Cerebellar nuclear complex (tissue), 1 donor: ENCODE data around the gene GPR139.

Source experiments
- DNase-seq, 2 experiments: peaks; one replicate each; lab custom pipeline; 2025; lab: John Stamatoyannopoulos, UW

GPR139 gene

DNA sequence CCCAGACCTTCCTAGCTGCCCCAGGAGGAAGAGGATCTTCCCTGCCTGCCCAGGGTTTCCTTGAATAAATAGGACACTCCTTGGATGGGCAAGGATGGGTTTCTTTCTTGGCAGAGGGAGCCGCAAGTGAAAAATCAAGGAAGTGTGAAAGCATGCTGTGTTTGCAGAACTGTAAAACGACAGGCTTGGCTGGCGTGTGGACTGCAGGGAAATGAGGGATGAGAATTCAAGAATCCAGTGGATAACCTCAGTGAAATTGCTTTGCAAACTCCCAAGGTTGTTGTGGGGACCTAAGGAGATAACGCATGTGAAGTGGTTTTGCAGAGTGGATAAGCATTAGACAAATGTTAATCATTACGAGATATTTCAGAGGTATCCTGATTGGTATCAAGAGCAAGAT lies 20.4 kb downstream of the GPR139 start:
- DNase-seq = no peak

DNA sequence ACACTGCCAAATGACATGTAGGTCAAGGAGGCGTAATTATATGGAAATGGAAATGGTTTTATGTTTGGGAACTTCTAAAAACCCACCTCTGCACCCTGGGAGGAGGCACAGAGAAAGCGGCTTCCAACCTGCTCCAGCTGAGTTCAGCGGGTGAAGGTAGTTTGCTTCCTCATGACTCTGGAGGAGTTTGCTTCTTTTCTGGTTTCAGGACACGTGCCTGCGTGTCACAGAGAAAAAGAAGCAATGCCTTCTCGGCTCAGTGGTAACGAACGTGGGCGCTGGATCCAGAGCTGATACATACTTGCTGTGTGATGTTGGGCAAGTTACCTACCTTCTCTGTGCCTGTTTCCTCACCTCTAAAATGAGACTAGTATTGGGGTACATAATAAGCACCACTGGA lies 22.1 kb downstream of the GPR139 start:
- DNase-seq = no peak

DNA sequence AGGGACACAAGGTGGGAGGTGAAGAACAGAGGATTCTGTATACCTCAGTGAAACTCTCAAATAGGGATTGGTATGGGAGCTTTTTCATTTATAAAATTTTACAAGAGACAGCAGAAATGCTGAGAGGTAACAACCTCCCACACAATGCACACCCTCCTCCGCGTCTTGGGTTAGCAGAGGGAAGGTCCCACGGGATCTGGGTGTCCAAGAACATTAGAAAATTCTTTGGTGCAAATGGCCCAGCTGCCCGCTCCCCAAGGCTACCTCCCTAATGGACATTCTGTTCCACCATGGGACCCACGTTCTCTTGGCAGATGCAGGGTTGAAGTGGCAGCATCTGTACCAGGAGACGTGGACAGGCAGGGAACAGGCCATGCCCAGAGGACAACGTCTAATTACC lies 22.5 kb downstream of the GPR139 start:
- DNase-seq = no peak

DNA sequence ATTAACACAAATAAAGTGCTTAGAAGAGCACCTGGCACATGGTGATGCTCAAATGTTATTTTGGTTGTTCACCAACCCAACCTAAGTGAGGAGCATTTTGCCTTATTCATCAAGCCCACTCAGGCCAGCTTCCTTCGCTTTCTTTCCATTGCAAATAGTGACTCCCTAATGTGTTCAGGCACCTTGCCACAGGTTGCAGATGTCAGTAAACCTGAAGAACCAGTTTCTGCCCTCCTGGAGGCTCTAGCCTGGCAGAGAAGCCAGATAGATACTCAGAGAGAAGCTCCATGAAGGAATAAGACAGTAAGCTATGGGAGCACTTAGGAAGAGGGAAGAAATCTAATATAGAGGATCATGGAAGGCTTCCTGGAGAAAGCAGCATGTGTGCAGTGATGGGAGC lies 23.9 kb downstream of the GPR139 start:
- no peak for DNase-seq

DNA sequence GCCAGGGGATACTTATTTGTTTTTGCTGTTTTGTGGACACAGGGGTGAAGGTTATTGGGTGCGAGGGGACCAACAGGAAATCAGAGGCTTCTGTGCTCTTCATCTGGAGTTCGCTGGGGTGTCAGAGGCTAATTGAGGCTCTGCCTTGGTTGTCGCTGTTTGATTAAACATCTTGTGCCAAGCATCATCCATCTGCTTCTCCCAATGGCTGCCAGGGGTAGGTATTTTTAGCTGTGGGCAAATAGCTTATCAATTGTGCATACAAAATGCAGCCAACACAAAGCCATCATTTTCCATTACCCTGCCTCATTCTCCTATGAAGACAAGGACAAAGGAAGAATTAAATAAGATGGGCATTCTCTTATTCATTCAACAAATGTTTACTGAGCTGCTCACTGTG lies 27.8 kb downstream of the GPR139 start:
- DNase-seq = no peak

DNA sequence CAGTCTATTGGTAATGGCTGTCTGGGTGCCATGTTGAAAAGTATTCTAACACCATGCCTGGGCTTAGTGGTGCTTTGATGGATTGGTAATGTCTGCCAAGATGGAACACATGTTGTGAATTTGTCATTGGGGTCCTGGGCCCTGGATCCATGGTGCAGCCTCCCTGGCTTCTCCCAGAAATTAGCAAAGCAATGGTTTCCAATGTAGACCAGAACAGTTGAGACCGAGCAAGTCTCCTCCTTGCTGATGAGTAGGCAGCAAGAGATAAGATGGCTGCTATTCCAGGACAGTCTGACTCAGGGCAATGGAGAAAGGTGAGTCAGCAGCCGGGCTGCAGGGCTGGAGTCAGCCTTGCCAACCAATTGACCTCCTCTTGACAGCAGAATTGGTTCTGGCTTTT lies 30.8 kb downstream of the GPR139 start:
- no peak for DNase-seq

DNA sequence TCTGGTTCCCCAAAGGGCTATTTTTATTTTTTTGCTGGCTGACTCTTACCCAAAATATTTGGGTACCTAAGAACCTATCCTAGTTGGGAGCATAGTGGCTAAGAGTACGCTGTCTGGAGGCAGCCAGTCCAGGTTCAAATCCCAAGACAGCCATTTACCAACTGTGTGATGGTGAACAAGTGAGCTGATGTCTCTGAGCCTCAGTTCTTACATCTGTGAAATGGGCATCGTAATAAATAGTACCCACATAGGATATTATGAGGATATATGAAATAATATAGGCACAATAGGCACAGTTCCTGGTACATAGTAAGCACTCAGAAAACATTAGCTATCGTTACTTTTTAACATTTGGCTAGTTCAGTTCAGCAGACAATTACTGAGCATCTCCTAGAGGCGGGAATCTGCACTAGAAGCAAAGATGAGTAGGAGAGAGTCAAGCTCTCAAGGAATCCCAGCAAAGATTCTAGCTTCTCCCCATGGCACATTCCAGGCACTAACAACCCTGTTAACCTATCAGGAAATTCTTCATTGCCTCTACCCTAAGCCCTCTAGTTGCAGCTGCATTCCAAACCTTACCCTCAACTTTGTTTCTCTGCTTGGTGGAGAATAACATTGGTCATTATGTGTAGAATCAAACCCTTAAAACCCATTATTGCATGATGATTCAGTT lies 31.6 kb downstream of the GPR139 start:
- no peak for DNase-seq

DNA sequence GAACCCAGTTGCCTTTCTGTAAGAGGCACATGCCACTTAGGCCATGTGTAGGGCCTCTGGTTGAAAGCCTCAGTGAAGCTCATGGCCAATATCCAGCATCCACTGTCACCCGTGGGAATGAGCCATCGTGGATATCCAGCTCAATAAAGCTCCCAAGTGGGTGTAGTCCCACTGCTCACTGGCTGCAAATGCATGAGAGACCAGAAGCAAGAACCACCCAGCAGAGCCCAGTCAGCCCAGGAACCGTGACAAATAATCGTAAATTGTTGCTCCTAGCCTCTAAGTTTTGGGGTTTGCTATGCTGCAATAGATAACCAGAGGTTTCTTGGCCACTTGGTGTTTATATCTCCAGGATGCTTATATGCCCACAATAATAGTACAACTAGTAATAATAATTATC lies 33.7 kb downstream of the GPR139 start:
- no peak for DNase-seq

DNA sequence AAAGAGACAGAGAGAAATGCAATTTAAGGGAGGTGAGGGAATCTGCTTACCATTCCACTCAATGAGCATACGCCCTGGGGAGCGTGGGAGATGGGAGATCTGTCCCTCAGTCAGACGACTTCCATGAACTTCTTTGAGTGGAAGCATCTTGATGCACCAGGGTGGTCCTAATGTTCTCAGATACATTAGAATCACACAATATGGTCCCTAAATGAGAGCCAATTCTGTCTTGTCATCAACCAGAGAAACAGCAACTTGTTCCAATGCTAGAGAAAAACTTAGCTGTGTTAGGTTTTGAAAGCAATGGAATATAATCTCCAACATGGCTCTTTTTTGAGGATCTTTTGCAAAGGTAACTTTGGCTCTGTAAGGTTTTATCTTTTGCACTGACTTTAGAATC lies 44.1 kb downstream of the GPR139 start:
- no peak for DNase-seq

DNA sequence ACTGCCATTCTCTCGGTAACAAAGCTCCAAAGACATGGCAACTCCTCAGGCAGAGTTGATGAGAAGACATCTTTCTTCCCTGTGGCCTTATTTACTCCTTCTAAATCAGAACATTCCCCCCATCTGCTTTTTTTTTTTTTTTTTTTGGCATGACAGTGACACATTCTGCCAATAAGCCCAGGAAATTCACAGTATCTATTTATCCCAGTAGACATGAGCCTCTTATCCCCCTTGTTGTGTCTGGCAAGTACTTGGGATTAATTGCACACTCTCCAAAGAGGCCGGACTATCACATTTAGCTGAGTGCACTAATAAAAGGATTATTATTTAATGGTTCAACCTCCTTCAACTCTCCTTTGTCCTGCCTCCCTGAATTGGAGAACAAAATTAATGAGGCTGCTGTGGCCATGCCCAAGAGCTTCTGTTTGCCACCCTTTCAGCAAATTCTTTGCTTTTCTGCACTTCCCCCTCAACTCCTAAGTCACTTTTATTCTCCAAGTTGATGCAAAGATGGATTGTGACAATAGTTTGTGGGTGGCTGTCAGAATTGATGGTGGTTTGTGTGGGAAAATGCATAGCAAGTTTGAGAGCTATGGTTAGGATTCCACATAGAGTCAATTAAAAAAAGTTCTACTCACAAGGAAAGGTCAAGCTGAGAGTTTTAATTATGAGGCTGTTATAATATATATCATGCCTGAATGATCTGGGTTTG lies 47.2 kb downstream of the GPR139 start:
- no peak for DNase-seq

DNA sequence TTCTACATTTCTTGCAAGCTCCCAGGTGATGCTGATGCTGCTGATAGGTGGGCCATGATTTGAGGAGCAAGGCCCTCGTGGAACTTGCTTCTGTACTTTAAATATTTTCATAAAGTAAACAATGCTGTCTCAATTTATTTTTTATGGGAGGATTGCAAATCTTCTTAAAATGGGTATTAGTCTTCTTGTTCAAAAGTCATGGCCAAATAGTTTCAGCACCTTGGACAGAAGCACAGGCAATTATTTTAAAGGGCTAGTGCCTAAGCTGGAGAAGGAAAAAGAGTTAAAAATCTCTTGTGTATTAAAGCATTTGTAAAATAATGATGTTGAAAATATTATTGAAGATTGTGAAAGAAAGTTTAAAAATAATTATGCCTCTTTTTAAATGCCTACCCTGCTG lies 50.5 kb downstream of the GPR139 start:
- no peak for DNase-seq

DNA sequence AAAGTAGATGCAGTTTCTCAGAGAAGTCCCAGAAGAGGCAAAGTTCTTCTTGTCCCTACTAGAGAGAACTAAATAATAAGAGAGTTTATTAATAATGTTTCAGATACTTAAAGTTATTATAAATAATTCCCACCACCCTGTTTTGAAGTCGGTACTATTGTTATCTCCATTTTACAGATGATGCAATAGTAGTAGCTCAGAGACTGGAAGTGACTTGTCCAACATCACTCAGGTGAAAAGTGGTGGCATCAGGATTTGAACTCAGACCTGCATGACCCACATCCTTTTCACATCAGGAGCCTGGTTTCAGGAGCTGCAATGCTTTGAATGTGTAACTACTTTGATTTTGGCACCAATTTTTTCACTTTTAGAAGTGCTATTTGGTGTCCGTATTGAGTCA lies 52.7 kb downstream of the GPR139 start:
- no peak for DNase-seq

DNA sequence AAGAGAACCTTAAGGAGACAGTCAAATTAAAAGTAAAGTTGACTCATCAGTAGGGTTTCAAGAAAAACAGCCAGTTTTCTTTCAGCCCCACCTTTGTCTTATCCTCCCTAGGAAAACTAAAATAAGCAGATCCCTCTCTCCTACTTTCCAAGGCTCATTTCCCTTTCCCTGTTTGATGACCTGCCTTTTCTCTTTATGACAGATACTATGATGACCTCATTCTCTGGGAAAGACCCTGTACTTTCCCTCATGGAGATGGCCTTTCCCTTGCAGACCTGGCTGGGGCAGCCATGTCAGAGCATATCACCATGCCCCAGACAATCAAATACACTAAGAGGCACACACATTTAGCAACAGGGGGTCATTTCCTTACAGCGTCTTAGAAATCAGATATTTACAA lies 53.6 kb downstream of the GPR139 start:
- no peak for DNase-seq

DNA sequence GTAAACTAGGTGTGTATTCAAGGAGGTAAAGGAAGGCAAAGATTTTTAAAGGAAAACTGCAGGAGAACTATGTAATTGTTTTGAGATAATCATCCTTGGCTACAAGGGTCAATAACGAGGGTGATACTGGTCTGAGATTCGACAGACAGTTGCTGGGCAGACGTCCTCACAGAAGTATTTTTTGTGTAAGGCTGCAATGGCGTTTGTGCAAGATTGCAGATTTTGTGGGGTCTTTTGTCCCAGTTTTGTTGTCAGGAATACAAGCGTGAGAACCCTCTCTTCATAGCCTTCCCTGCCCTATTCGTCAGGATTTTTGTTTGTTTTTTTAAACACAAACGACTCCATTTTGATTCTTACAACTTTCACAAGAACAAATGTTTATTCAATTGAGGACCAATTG lies 57.5 kb downstream of the GPR139 start:
- DNase-seq = no peak

DNA sequence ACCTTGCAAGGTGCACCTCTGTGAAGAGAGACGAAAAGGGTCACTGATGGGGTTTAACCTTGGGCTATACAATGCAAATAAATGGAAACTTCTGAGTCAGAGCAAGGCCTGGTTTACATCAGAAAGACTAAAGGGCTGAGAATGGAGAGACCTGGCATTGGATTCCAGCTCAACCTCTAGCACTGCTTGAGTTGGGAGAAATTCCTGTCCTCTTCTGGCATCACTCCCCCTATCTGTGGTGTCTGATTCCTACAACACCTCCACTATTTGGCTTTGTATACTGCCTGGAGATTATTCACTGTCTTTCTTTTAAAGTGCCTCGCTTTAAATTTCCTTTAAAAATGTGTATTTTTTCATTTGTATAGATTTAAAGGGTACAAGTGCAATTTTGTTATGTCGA lies 68.8 kb downstream of the GPR139 start:
- DNase-seq = no peak

DNA sequence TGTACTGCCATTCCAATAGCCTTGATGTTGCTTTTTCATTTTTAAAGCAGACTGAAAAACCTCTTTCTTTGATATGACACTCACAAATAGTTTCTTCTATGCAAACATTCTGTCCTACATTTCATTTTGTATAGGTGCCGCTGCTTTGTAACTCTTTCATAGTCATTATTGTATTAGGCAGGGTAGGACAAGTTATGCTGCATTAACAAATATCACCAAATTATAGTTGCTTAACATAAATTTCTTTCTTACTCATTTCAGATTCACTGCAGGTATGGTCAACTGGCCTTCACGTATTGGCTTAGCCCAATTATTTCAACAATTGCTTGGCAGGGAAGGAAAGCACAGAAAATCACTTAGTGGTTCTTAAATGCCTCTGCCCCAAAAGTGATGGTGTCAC lies 70.8 kb downstream of the GPR139 start:
- no peak for DNase-seq

DNA sequence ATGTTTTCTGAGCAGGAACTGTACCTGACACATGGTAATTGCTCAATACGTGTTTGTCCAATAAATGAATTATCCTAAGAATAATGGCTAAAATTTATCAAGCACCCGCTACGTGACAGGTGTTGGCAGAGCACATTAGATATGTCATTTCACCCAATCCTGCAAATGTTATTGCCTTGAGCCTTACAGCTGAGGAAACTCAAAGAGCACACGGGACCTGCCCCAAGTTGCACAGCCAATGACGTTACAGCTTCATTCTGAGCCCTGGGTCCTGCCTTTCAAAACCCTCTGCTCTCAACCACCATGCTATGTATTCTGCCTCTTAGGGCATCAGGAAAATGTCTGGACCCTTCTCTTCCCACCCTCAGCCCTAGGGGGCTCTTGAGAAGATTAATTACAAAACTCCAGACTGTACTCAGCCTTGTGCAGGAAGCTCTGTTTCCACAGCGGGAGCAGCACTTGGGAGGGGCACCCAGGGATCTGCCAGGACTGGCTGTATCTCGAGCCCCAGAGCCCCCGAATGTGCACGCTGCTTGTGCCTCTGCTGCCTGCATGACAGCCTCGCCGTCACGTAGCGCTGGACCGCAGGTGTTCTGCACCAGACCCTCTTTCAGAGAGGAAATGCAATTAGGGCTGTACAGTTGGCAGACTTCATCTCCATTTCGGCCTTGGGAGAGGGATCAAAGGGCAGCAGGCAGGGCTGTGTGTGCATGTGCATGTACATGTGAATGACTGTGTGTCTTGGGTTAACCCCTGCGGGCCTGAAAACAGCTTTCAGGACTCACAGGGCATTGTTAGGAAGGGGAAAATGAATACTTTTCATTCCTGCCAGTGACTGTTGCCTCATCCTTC lies 71.6 kb downstream of the GPR139 start:
- DNase-seq = no peak

DNA sequence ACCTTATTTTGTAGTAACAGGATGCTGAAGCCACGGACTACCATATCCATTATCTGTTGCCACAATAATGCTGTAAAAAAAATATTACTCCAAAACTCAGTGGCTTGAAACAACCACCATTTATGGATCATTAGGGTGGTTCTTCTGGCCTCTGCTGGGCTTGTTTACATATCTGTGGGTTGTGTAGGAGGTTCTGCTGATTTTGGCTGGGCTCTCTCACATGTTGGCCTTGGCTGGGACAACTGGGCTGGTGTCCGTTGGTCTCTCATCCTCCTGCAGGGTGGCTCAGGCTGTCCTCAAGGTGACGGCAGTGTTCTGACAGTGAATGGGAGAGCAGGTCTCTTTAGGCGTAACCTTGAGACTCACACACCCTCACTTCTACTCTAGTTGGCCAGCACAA lies 76.0 kb downstream of the GPR139 start:
- DNase-seq = no peak

DNA sequence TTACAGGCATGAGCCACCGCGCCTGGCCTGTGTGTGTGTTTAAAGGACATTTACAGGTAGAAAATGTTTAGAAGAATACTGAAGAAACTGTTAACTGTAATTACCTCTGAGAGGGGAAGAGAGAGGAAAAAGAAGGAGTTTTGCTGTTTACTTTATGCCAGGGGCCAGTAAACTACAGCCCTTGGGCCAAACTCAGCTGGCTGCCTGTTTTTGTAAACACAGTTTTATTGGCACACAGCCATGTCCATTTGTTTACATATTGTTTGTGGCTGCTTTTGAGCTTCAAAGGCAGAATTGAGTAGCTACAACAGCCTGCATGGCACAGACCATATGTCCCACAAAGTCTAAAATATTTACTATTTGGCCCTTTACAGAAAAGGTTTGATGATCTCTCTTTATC lies 76.4 kb downstream of the GPR139 start:
- no peak for DNase-seq

DNA sequence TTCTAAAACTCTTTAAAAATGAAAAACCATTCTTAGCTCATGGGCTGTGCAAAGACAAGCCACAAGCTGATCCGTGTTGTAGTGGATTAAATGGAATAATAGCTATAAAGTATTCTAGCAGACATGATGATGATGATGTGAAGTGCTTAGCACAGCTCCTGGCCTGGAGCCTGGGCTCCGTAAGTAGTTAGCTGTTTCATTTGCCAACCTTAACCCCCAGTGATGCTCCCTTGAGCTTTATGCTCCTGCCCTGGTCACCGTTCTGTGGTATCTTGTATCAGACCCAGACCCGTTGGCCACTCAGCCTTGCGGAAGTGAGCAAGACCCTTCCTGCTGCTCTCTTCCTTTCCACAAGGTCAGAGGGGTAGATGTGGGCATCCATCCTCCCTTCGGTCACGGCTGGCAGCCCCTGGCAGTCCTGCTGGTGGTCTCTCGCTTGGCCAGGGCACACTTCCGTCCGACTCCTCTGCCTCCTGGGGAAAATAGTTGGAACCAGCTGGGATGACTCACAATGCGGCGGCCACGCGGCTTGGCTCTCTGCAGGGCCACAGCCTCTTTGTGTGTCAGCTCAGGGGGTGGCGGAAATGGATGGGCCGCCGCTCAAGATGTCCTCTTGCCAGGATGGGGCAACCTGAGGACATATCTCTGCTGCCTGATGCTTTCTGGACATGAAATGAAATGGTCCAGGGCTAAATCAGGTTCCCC lies 79.1 kb downstream of the GPR139 start:
- DNase-seq = no peak

DNA sequence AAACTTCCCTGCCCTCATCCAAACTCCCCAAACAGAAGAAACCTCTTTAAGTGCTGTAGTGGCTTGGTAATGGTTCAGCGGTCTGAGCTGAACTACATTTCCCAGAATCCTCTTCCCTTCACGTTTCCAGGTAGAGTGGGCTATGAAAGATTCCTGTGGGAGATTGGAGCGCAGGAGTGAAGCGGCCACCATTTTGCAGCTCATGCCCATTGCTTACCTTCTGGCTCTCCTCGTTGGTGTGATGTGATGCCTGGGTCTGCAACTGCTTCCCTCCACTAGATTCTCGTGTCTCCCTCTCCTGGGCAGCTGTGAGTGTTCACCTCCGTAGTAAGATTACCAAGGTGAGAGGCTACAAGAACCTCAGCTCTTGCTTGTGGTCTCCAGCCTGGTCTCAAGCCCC lies 82.1 kb downstream of the GPR139 start:
- no peak for DNase-seq

DNA sequence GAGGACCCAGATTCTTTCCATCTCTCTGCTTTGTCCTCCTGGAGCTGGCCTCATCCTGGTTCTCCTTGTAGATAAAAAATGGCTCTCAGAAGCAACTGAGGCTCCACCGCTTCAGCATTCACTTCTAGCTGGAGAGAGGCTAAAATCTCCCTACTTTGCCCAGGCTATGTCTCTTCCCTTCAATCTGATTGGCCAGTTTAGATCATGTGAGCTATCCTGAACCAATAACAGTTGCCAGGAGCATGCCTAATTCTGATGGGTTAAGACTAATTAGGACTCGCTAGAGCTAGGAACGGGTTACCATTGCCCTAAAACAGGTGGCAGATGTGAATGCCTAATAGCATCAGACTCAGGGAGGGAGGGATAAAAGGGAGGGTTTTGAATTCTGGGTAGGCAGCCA lies 89.6 kb downstream of the GPR139 start:
- DNase-seq = no peak
